Retinal pigment epithelial cell (primary cell): ENCODE results near the gene ASMTL.

ENCODE experiments used
- DNase-seq: peaks from one replicate; pipeline ENCODE4 v3.0.0-alpha.2; 2010; ENCODE audit warnings: low read depth
- H3K4me3 ChIP-seq: 2 replicates; pipeline ENCODE4 v1.5.1; 2011; ENCODE audit warnings: mild to moderate bottlenecking, low read length, control low read depth, moderate library complexity
- TF ChIP-seq, protein P1 (sequence below): conservative IDR thresholded peaks from 2 replicates; pipeline ENCODE4 v1.5.1; 2011; ENCODE audit warnings: low read depth, low read length, control low read depth, inconsistent platforms

The ASMTL gene

DNA sequence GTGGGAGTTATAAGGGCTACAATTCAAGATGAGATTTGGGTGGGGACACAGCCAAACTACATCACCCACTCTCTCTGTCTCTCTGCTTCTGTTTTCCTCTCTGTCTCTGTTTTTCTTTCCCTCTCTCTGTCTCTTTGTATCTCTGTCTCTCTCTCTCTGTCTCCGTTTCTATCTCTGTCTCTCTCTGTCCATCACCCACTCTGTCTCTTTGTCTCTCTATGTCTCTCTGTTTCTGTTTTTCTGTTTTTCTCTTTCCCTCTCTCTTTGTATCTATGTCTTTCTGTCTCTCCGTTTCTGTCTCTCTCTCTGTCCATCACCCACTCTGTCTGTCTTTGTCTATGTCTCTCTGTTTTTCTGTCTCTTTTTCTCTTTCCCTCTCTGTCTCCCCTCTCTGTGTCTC, 90.8 kb downstream of the ASMTL start:
- no peak for DNase-seq
- no peak overlapping the region for H3K4me3 ChIP-seq
- TF ChIP-seq, protein P1, sequence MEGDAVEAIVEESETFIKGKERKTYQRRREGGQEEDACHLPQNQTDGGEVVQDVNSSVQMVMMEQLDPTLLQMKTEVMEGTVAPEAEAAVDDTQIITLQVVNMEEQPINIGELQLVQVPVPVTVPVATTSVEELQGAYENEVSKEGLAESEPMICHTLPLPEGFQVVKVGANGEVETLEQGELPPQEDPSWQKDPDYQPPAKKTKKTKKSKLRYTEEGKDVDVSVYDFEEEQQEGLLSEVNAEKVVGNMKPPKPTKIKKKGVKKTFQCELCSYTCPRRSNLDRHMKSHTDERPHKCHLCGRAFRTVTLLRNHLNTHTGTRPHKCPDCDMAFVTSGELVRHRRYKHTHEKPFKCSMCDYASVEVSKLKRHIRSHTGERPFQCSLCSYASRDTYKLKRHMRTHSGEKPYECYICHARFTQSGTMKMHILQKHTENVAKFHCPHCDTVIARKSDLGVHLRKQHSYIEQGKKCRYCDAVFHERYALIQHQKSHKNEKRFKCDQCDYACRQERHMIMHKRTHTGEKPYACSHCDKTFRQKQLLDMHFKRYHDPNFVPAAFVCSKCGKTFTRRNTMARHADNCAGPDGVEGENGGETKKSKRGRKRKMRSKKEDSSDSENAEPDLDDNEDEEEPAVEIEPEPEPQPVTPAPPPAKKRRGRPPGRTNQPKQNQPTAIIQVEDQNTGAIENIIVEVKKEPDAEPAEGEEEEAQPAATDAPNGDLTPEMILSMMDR, result no peak

DNA sequence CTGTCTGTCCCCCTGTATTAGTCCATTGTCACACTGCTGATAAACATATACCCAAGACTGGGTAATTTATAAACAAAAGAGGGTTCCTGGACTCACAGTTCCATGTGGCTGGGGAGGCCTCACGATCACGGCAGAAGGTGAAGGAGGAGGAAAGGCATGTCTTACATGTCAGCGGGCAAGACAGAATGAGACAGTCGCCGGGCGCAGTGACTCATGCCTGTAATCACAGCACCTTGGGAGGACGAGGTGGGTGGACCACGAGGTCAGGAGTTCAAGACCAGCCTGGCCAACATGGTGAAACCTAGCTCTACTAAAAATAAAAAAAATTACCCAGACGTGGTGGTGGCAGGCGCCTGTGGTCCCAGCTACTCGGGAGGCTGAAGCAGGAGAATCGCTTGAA, 91.4 kb downstream of the ASMTL start:
- H3K4me3 ChIP-seq, result no peak overlapping the region
- TF ChIP-seq, protein P1, result no peak
- no peak for DNase-seq

DNA sequence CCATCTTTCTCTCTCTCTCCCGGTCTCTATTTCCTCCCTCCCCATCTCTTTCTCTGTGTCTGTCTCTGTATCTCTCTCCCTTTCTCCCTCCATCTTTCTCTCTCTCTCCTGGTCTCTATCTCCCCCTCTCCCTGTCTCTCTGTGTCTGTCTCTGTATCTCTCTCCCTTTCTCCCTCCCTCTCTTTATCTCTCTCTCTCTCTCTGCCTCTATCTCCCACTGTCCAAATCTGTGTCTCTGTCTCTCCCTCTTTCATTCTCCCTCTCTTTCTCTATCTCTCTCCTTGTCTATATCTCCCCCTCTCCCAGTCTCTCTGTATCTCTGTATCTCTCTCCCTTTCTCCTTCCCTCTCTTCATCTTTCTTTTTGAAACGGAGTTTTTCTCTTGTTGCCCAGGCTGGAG, 92.5 kb downstream of the ASMTL start:
- H3K4me3 ChIP-seq, result no peak overlapping the region
- no peak for DNase-seq
- TF ChIP-seq, protein P1, result no peak

DNA sequence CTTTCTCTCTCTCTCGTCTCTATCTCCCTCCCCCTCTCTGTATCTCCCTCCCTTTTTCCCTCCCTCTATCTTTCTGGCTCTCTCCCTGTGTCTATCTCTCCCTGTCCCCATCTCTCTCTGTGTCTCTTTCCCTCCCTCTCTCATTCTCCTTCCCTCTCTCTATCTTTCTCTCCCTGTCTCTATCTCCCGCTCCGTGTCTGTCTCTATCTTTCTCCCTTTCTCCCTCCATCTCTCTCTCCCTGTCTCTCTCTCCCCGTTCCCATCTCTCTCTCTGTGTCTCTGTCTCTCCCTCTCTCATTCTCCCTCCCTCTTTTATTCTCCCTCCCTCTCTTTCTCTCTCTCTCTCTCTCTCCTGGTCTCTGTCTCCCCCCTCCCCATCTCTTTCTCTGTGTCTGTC, 93.2 kb downstream of the ASMTL start:
- TF ChIP-seq, protein P1, result no peak
- no peak for DNase-seq
- H3K4me3 ChIP-seq, result no peak overlapping the region

DNA sequence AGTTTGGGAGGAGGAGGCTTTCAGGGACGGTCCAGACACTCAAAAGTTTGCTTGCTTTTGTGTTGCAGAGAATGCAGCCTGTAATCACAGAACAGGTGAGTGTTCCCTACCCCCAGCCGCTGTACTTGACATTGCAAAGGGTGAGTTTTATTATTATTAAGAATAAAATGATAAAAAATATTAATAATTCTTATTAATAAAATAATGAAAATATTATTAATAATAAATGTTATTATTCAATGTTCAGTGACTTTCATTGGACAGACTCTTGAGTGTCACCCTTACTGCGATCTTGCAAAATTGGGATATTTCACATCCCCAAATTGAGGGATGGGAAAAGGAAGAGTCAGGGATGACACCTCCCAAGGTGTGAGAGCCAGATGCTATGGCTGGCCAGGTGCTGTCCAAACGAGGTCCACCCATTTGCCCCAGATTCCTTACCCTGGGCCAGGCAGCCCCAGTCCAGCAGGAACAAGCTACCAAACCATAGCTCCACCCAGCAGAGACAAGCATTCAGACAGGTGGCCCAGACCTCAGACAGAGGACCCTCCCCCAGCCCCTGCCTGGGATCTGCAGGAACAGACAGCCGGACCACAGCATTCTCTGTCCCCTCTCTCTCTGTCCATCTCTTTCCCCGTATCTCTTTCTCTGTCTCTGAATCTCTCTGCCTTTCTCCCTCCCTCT, 93.8 kb downstream of the ASMTL start:
- TF ChIP-seq, protein P1, result no peak
- H3K4me3 ChIP-seq, result no peak overlapping the region
- DNase-seq, result no peak

DNA sequence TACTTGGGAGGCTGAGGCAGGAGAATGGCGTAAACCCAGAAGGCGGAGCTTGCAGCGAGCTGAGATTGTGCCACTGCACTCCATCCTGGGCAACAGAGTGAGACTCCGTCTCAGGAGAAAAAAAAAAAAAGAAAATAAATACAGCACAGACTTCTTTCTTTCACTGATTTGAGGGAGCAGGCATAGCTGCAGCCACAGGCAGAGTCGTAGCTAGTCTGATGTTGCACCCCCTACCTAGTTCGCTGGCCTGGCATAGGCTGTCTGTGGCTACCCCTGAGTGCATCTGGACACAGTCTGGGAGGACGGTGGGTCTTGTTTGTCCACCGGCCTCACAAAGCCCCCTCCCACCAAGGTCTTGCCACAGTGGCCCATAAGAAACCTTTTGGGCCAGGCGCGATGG, 94.7 kb downstream of the ASMTL start:
- no peak overlapping the region for H3K4me3 ChIP-seq
- DNase-seq, result no peak
- TF ChIP-seq, protein P1, result no peak
